CD4-positive, alpha-beta T cell treated with Interleukin-12 subunit alpha and Interleukin-12 subunit beta, for 1 hour (primary cell): ENCODE measurements around the gene AFF2.

ENCODE experiments used
- DNase-seq: peaks from one replicate; pipeline ENCODE4 v3.0.0-alpha.2; 2020

The AFF2 gene

DNA sequence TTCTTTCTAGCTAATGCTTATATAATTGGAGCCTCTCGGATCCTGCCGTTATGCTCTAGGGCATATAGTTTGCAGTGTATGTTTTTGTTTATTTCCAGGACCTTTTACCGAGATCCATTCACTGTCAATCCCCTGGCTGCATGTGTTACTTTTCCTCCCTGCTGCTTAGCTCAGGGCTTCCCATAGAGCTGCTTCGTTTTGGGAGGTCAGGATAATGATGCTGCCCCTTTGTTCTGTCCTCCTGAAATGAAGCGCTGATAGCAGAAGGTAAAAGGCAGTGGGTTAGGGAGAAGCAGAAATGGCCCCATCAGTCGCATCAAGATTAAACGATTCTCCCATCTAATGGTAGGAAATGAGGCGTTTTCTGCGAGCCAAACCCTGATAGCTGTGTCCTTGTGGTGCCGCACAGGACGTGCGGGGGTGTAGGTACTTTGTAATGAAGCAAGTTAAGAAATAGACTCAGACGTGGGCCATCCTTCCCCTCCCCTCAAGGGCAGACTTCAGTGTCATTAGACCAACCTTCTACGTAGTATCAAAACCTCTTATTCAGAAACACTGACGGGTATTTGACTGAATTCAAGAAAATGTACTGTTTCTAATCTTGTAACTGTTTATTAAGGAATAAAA is 37.3 kb downstream of the AFF2 start:
- no peak for DNase-seq

DNA sequence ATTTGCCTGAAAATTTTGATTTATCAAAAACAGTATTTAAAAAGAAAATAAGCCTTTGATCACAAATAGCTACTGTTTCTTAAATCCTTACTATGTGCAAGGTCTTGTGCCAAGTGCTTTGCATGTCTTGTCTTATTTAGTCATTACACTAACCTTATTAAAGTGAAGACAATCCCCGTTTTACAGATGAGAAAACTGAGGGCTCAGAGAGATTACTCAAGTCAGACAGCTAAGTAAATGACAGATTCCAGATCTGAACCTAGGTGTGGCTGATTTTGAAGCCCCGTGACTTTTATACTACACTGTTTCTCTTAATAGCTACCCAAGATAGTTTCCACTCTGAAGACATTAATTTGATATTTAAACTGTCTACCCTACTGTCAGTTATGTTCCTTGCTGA is 38.2 kb downstream of the AFF2 start:
- DNase-seq = no peak

DNA sequence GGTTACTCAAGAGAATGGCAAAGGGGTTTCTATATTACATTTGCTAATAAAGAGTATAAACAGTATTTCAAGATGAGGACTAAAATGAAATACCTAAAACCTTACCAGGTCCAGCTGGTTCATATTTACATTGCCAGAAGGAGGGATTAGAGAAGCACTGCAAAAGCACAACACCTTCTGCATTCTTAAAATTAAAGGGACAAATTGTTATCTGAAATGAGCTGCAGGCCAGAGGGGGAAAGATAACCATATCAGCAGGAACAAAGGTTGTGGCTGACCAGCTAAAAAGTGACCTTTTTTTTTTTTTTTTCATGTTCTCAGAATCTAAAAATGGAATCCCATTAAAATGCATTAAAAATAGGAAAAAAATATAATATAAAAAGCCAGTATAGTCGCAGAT is 39.7 kb downstream of the AFF2 start:
- DNase-seq = no peak

DNA sequence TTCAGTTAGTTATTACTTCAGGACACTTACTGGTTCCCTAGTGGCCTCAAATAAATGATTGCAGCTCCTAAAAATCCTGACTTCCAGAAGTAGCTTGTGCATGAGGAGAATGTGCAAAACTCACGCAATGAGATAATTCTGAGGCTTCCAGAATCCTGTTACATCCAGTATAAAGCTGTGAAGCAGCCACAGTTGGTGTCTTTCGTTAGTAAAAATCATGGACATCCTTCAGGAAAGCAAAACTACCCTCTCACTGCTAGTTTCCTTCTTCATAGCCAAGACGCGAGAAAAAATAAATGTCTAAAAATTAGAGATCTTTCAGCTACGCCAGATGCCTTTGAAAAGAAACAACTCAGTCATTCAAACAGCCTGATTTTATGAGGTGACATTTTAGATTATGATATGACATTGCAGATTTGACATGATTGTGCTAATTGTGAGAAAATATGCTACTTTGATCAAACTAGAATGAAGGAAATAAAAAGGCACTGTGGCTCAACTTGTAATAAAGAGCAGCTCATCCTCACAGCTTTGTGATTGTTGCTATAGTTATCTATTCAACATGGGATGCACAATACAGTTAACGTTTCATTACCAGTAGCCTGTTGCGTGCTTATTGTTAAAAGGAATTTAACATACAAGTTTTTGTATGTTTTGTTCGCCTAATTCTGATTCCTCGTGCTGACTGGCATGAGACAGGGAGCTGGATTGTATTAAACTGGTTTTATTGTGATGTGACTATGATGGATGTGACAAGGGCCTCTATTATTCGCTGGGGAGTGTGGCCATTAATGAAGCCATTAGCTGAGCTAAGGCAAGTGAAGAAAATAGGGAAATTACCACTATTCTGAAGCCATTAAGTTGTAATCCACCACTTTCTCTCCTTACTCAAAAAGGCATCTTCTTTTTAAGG is 40.5 kb downstream of the AFF2 start:
- DNase-seq = no peak

DNA sequence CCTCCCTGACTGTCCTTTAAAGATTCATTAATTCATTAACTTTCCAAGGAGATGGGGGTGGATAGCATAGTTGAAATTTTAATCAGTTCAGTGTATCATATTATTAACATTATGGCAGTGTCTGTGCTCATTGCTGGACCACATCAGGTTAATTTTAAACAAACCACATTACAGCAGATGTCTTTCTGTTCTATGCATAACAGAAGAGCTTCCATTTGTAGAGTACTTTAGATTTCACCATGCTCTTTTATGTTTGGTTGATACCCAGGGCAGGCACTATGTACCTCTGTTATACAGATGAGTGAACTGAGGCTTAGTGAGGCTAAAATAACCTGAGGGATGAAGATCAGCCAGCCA is 41.1 kb downstream of the AFF2 start:
- DNase-seq = no peak

DNA sequence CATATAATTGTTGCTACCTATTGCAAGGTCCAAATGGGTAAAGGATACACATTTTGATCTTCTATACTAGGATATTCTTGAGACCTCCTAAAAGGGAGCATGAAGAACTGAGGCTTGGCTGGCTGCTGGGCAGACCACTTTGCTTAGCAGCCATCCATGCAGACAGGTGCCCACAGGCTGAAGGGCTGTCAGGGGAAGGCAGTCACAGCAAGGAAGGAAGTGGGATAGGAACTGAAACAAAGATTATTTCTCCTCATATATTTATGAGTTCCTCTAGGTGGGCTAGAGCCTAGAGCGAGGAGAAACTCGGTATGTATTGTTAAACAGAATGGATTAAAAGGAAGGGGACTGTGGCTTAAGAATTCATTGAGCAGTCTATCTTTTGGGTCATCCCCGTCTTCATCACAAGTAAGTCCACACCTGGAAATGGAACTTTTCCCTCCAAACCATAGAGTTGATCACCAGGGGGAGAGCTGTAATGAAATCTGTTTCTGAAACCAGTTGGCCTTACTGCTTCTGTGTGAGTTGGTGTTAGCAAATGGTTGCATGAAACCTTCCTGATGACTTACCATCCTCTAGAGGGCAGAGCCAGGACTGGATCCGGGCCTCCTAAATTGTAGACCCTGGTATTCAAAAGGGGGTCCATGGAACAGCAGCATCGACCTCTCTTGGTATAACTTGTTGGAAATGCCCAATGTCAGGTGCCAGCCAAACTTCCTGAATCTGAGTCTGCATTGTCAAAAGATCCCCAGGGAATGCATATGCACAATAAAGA is 42.3 kb downstream of the AFF2 start:
- no peak for DNase-seq

DNA sequence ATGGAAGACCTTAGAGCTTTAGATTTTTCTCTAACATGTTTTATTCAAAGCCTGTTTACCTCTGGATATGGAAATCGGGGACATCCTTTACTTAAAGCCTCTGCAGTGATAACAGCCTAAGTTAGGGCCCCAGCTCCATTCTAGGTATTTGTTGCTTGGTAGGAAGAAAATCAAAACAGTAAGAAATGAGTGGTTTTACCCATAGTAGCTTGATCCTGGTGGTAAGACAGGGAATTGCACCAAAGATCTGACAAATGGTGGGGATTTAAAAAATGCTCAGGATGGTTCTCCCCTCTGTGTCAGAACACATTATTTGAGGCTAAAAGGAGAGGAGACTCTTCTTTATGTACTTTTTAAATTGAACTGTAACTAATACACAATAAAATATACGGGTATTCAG is 52.4 kb downstream of the AFF2 start:
- DNase-seq = no peak

DNA sequence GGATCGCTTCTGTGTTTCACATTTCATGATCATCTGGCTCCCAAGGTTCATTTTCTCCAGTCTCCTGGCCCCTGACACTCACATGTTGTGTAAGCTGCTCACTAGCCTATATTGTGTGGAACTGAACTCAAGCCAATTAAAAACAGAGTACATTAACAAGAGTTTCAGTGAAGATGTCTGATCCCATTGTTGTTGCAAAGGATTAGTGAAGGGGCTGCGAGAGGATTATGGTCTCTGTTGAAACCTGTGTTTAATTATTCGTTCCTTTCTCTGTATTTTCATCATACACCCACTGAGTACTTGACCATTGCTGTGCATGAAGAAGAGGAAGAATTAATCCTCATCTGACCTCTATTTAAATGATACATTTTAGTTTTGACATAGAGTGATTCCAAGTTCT is 54.7 kb downstream of the AFF2 start:
- DNase-seq = no peak

DNA sequence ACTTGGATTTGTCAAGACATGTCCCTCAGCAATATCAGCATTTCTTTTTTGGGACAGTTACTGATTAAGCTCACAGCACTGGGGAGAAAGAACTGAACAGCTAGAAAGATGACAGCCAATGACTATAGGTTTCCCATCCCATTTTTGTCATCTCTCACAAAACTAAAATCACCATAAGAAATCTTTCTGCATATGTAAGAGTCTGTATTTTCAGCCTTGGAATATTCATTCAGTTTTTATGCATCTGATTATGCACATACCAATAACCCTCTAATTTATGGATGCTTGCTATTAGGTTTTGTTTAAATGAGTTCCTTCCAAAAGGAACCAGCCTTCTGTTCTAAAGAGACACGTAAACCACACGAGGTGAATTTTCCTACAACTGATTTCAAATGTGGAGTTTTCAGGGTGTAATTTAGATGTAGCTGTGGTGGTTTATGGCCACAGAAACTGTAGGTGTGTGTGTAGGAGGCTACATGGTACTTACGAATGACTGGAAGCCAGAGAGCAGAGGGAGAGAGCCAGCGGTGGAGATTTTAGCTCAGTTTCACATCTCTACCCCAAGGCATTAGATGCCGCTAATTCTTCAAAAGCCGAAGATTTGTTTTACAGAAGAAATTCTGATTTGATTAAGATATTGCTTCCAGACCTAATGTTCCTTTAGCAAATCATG is 55.3 kb downstream of the AFF2 start:
- no peak for DNase-seq

DNA sequence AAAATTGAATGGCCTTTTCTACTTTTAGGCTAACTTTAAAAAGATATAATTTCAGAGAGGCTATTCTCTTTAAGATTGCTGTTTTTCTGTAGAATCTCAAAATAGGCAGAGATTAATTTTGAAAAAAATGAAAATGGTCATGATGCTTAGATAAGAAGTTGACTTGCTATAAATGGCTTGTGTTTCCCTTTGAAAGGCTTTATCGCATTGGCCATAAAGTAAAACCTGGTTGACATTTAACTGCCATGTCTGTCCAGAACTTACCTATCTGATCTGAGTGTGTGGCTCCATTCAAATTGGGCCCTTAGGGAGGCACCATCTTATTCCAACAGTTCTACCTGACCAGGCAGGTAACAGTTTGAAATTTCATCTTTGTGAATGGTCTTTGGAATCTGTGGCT is 56.1 kb downstream of the AFF2 start:
- no peak for DNase-seq

DNA sequence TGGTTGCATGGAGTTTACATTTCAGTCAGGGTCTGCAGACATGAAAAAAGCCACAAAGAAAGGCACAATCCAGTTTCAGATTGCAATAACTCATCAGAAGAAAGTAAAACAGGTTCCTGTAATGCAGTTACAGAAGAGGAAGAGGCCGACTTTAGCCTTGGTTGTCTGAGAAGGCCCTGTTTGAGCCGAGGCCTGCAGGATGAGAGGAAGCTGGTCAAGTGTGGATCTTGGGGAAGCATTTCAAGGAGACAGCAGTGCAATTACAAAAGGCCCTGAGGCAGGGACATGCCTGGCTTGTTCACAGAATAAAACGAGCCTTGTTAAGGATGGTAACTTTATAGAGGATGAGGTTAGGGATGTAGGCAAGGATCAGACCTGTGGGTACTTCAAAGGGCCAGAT is 62.4 kb downstream of the AFF2 start:
- DNase-seq = no peak

DNA sequence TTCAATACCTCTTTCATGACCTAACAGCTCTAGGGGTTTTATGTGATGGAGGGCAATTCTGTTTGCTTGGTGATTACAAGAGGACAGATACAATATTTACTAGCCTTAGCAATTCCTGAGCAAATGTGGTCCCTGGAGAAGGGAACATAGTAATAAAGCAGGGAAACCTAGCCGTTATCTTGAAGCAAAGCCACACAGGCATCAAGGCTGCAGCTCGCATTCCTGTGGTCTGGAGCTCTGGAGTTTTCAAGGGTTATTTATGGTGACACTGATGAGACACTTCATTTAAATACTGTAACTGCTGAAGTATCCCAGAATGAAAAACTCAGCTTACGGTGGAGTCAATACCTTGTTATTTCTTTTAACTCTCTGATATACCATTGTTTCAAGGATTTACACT is 66.8 kb downstream of the AFF2 start:
- no peak for DNase-seq

DNA sequence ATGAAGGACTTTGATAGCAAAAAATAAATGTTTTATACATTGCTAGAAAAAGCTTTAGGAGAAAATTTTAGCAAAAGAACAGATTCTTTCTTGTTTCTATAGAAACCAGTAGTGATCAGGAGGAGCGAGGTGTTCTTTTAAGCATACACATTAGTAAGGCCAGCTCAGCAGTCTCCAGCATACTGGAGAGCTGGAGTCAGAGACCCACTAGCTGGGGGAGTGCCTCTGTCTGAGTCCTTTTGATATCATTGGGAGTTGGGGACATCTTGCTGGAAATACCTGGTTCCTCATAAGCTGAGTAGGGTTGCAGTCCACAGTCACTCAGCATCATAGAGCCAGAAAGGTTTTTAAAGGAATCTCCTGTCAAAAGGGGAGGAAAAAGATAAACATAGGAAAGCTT is 67.4 kb downstream of the AFF2 start:
- DNase-seq = no peak

DNA sequence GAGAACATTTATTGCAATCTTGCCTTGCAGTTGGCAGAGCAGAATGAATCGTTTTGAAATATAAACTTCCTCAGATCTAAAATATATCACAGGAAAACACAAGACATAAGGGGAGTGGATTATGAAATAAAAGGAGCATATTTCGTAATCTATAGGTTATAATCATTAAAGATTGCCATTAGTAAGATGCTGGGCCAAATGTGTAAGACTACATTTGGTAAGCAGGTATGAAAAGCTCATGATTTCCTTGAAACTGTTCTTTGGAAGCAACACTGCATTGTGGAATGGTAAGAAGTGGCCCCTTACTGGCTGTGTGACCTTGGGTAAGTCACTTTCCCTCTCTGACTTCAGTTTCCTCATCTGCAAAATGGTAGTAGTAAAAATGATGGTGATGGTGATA is 68.3 kb downstream of the AFF2 start:
- no peak for DNase-seq

DNA sequence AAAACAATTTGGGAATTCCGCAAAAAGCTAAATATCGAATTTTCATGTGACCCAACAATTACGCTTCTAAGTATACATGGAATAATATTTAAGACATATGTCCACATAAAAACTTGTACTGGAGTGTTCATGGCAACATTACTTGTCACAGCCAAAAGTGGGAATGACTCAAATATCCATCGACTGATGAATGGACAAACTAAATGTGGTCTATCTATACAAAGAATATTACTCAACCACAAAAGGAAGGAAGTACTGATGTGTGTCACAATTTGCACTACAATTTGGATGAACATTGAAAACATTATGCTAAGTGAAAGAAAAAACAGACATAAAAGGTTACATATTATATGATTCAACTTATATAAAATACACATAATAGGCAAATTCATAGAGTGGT is 71.9 kb downstream of the AFF2 start:
- DNase-seq = no peak

DNA sequence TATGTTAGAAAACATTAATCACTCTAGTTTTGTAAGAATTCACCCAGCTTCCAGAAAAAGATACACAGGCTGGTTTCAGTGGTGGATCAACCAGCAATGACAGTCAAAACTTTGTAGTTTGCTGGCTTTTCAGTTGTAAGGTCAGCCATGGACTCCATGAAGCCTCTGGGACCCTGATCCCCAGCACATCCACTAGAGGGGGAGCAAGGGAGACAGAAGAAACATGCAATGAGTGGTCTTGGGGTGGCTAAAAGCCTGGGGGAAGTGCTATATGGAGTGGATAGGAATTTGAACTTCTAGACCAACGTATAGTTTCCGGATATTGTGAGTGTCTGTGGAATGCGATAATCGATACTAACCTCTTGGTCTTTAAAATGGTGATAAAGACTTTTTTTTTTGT is 72.7 kb downstream of the AFF2 start:
- DNase-seq = no peak

DNA sequence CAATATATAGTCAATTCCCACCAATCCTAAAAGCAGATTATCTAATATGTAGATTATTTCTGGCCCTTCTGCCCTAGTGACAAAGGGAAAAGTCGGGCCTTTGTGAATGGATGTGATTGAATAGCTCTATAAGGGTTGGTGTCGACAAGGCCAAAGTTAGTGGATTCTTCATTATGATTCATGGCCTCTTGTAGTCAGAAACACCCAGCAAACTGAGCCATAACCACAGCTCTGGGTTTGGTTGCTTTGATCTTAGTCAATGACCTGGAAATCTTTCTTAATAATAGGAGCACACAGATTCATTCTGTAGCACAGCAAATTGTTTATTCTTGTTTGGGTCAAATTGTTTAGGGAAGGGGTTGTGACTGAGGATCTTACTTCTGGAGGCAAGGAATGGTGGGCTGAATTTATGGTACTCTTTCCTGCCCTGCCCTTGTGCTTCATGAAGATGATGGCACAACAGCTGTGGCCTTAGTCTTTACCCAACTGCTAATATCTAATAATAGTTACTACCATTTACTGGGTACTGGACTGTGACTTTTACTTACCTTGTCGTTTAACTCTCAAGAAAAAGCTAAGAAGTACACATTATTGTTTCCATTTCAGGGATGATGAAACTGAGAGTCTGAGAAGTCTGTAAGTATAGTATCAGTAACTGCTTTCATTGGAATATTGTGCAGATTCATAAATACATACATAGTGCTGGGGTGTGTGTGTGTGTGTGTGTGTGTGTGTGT is 74.0 kb downstream of the AFF2 start:
- no peak for DNase-seq

DNA sequence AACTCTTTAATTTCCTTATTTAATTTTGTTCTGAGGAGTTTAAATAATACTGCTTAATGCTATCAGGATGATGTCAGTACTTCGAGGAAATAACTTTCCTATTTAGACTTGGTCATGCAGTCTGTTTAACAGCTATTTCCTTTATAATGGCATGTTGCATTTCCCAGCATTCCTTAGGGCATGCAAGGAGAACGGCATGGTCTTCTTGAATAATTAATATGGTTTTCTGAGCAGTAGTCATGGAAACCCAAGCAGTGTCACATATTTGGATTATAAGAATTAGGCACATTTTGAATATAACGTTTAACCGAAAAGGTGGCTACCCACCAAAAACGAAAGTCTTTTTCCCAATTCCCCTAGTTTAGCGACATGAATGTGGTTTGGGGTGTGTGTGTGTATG is 76.0 kb downstream of the AFF2 start:
- no peak for DNase-seq

DNA sequence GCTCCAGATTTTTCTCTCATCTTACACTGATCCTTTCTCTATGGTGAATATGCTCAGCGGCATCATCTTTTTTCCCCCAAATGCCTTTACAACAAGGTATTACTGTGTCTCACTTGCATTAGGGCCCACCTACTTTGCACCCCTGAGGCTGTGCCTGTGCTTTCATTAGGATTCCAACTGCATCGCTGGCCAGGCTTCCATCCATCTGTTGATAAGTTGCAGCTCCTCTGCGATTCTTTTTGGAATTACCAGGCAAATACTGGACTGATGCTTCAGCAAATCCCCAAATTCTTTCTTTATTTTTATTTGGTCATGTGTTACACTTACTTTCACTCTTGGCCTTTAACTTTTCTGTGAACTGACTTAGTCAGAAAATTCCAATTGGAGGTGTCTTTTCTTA is 77.3 kb downstream of the AFF2 start:
- no peak for DNase-seq

DNA sequence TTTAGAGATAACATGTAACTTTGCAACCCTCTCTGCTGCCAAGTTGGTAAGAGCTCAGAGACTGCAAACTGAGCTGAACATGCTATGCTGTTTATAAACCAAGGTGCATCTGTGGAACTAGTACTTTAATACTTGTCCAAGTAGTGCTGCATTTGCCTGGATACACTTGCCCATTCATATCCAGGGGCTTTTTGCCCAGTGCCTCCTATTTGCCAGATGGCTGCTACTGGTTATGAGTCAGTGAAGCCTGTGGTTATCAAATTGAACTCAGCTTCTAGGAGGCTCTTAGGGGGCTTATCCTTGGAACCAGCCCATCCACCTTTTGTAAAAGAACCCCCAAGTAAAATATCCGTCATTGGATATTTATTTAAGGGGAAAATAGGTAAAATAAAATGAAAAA is 79.6 kb downstream of the AFF2 start:
- no peak for DNase-seq

DNA sequence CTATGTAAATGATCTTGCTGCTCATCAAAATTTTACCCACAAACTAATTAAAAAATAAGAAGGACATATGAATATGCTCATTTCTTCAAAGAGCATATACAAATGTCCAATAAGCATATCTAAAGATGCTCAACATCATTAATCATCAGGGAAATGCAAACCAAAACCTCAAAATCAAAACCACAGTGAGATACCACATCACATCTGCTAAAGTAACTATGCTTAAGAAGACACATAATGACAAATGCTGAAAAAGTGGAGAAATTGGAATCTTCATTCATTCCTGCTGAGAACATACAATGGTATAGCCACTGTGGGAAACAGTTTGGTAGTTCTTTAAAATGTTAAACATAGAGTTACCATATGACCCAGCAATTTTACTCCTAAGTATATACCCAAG is 81.9 kb downstream of the AFF2 start:
- no peak for DNase-seq

DNA sequence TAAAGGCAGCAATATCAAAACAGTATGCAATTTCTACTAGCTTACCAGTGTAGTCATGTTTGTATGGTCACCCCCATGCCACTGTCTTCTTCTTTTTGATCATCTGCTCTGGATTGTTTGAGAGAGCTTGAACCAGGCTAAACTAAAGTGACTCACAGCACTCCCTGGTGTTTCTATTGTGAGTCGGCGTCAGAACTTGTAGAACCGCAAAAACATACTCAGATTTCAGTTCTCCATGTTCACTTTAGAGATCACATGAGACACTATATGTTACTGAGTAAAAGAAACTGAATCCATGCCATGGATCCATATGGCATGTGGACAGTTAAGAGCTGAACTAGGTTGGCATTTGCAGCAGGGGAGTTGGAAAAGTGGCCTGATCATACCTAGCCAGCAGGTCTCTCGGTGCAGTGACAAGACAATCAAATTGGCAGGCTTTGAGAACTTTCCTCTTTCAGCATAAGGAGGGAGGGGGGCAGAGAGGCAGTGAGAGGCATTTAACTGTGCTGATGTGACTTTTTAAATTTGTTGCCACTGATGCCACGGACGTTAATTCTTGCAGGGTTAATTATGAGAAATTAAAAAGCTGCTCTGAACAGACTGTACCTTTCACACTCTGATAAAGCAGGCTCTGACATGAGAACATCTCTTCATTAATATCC is 88.4 kb downstream of the AFF2 start:
- no peak for DNase-seq
